ENCODE results near the gene IRF2. TPM values are rescaled to one million over a fixed set of nuclear protein-coding genes. Genes with fewer than 3 reads are reported as not detected.
A peak's percentile ranks its signal among the peaks of the same experiment; 100 is the strongest.

The IRF2 gene
- total and polyA plus RNA-seq, 5 donors: 16.8 to 39.3 (median 28.3) TPM

DNA sequence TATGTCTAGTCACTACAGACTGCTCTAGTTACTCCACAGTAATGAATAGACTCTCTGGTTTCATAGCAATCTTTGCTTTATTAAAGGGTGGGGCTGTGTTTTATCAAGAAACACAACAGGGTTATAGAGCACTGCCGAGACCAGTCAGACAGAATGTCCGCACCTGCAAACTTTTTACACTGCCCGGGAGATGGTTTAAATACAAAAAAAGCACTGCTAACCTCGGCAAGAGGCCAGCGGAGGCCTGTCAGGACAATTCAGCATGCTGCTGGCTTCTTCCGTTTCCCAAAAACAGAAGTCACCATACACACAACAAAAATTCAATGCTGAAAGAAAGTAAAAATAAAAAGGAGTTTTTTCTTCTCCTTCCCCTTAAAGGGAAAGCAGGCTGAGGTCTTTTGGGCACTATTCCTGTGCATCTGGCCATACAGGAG lies 67.4 kb downstream of the IRF2 start:
- peak; percentile 77 to 84 for ATAC-seq
- H3K4me1 ChIP-seq (ENCODE audit: control insufficient read depth, insufficient read depth, low read length): peaks cover 21% of the 10 kb centered on the region
- no peaks in the 10 kb centered on the region for H3K9me3 ChIP-seq (ENCODE audit: control insufficient read depth, low read length)
- H3K27ac ChIP-seq (ENCODE audit: low read length): peak overlapping the region; percentile 65
- intact Hi-C loops (cut with DNase I): no loop called here
- peak in 1 of 3 donors; percentile 82 for DNase-seq
- H3K27me3 ChIP-seq (ENCODE audit: control insufficient read depth, insufficient read depth): no peaks in the 10 kb centered on the region
- WGBS: 36% methylated on average over 6 of the region's 6 CpGs
- no peak overlapping the region for H3K4me3 ChIP-seq (ENCODE audit: low read length)

GRCh38 chr4:184404047-184404446 lies 70.3 kb downstream of the IRF2 start:
- Histone ChIP-seq H3K9me3 (ENCODE audit: control insufficient read depth, low read length) (no peaks in the 10 kb centered on the region), H3K4me1 (ENCODE audit: control insufficient read depth, insufficient read depth, low read length) (peaks cover 21% of the 10 kb centered on the region), H3K4me3 (ENCODE audit: low read length) (no peak overlapping the region), H3K27me3 (ENCODE audit: control insufficient read depth, insufficient read depth) (no peaks in the 10 kb centered on the region), H3K27ac (ENCODE audit: low read length) (no peak overlapping the region)
- ATAC-seq (no peak), DNase-seq (no peak)
- intact Hi-C loops (cut with DNase I): no loop called here

GRCh38 chr4:184403384-184403781 lies 71.0 kb downstream of the IRF2 start:
- intact Hi-C loops (cut with DNase I): no loop called here
- Histone ChIP-seq H3K4me3 (ENCODE audit: low read length) (no peak overlapping the region), H3K4me1 (ENCODE audit: control insufficient read depth, insufficient read depth, low read length) (peaks cover 20% of the 10 kb centered on the region), H3K27ac (ENCODE audit: low read length) (no peak overlapping the region), H3K9me3 (ENCODE audit: control insufficient read depth, low read length) (no peaks in the 10 kb centered on the region), H3K27me3 (ENCODE audit: control insufficient read depth, insufficient read depth) (no peaks in the 10 kb centered on the region)
- 78% methylated on average over 1 of the region's 1 CpG for WGBS
- DNase-seq: no peak
- ATAC-seq: no peak

DNA sequence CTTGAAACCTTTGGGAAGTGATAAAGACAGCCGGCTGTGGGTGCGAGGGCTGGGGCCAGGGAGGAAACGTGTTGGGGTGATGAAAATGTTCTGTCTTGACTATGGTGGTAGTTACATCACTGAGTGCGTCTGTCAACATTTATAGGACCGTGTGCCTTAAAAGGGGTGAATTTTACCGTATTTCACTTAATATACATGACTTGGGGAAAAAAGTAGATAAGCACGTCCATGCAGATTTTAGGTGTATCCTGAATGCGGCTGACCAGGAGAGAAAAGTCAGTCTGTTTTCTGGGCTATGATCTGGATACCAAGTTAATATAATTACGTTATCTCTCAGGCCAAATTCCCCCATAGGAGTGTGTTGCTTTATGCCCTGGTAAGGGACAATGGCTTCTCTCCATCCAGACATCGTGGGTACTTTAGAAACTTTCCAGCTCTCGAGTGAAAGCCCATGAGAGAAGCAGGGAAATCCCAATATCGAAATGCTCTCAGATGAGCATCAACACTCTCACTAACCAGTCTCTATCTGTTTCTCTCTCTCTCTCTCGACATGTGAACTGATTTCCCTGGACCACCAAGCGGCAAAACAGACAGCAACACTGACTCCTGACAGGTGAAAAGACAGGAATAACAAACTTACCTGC lies 71.5 kb downstream of the IRF2 start:
- intact Hi-C loops (cut with DNase I): no loop called here
- Histone ChIP-seq H3K27me3 (ENCODE audit: control insufficient read depth, insufficient read depth) (no peaks in the 10 kb centered on the region), H3K9me3 (ENCODE audit: control insufficient read depth, low read length) (no peaks in the 10 kb centered on the region), H3K4me1 (ENCODE audit: control insufficient read depth, insufficient read depth, low read length) (peaks cover 18% of the 10 kb centered on the region), H3K4me3 (ENCODE audit: low read length) (no peak overlapping the region), H3K27ac (ENCODE audit: low read length) (no peak overlapping the region)
- no peak for DNase-seq
- 77% methylated on average over 14 of the region's 14 CpGs for WGBS
- no peak for ATAC-seq

DNA sequence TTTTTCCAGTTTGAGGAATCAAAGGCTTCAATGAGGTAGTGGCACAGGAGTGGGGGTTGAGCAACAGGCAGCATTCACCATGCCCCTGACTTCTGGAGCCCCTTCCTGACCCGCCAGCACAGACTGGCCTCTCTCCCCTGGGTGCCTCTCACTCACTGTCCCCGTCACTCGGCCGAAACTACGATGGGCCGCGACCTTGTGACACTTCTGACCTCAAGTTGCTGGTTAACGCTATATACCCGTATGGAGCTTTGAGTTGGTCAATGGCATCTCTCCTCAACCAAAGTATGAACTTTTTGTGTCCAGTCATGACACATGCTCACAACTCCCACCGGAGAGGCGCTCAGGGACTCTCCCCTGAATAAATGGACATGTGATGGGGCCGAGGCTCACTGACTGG lies 72.1 kb downstream of the IRF2 start:
- DNase-seq (no peak), ATAC-seq (no peak)
- intact Hi-C loops (cut with DNase I): no loop called here
- Histone ChIP-seq H3K27ac (ENCODE audit: low read length) (no peak overlapping the region), H3K4me3 (ENCODE audit: low read length) (no peak overlapping the region), H3K4me1 (ENCODE audit: control insufficient read depth, insufficient read depth, low read length) (peaks cover 14% of the 10 kb centered on the region), H3K9me3 (ENCODE audit: control insufficient read depth, low read length) (no peaks in the 10 kb centered on the region), H3K27me3 (ENCODE audit: control insufficient read depth, insufficient read depth) (no peaks in the 10 kb centered on the region)
- 86% methylated on average over 12 of the region's 12 CpGs for WGBS

DNA sequence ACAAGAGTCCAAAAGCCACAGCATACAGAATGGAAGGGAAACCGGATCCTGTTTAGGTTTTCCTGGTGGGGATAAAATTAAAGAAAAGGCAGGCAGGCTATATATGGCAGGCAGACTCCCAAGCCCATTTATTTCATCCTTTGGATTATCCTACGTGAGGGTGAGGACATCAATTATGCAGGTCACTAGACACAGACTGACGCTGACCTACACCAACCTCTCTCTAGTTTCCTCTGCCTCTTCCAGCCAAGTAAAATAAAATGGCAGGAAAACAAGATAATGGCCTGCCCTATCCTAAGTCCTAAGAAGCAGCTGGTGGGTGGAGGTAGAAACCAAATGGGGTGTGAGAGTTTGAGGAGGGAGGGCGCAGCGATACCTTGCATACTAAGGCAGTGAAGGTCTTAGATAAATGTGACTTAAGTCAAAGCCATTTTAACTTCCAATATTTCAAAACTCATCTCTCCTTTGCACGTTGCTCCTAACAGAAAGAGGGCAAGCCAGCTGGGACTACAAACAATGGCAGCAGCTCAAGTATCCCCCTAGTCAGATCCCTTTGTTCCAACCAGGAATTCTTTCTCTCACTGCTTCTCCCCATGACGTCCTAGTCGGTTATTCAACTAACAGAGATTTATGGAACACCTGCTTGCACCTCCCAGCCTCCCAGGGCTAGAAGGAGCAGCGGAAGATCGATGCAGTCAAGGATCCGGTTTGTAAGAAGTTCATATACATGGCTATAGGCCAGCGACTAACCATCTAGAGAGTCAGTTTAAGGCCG lies 72.8 kb downstream of the IRF2 start:
- peak; percentile 54 to 87 for ATAC-seq
- H3K4me3 ChIP-seq (ENCODE audit: low read length): no peak overlapping the region
- H3K27me3 ChIP-seq (ENCODE audit: control insufficient read depth, insufficient read depth): no peaks in the 10 kb centered on the region
- DNase-seq: no peak
- 66% methylated on average over 13 of the region's 13 CpGs for WGBS
- intact Hi-C loops (cut with DNase I): no loop called here
- no peak overlapping the region for H3K27ac ChIP-seq (ENCODE audit: low read length)
- H3K9me3 ChIP-seq (ENCODE audit: control insufficient read depth, low read length): no peaks in the 10 kb centered on the region
- H3K4me1 ChIP-seq (ENCODE audit: control insufficient read depth, insufficient read depth, low read length): peaks cover 12% of the 10 kb centered on the region

DNA sequence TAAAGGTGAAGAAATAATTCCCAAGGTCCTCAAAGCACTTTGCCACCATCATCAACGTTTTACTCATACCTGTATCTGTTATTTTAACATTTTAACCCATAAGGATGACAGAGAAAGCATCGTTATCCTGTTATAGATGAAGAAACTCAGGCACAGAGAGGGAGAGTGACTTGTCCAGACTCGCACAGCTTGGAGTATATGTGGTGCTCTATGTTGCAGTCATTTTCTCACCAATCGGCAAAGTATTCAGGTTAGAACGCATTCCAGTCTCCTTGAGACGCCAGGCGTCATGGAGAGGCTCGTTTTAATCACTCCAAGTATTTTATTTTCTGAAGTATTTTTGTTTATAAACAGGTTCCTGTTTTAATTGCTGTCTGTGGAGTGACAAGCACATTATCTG lies 73.5 kb downstream of the IRF2 start:
- ATAC-seq (no peak), DNase-seq (no peak)
- Histone ChIP-seq H3K27me3 (ENCODE audit: control insufficient read depth, insufficient read depth) (no peaks in the 10 kb centered on the region), H3K27ac (ENCODE audit: low read length) (no peak overlapping the region), H3K4me3 (ENCODE audit: low read length) (no peak overlapping the region), H3K4me1 (ENCODE audit: control insufficient read depth, insufficient read depth, low read length) (peaks cover 12% of the 10 kb centered on the region), H3K9me3 (ENCODE audit: control insufficient read depth, low read length) (no peaks in the 10 kb centered on the region)
- WGBS: 83% methylated on average over 8 of the region's 8 CpGs
- intact Hi-C loops (cut with DNase I): no loop called here

DNA sequence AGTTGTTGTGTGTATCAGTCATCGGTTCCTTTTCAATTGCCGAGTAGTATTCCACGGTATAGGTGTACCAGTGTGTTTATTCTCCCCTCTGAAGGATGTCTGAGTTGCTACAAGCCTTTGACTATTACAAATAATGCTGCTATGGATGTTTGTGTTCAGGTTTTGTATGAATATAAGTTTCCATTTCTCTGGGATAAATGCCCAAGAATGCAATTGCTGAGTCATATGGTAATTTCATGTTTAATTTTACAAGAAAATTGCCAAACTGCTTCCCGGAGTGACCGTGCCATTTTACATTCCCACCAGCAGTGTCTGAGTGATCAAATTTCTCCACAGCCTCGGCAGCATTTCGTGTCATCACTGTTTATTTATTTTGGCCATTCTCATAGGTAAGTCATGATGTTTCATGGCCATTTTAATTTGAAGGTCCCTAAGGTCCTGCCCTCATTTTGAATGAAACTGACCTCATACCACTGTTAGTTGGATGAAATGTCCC lies 73.9 kb downstream of the IRF2 start:
- no peaks in the 10 kb centered on the region for H3K9me3 ChIP-seq (ENCODE audit: control insufficient read depth, low read length)
- no peak overlapping the region for H3K27ac ChIP-seq (ENCODE audit: low read length)
- intact Hi-C loops (cut with DNase I): no loop called here
- peaks cover 12% of the 10 kb centered on the region for H3K4me1 ChIP-seq (ENCODE audit: control insufficient read depth, insufficient read depth, low read length)
- H3K4me3 ChIP-seq (ENCODE audit: low read length): no peak overlapping the region
- H3K27me3 ChIP-seq (ENCODE audit: control insufficient read depth, insufficient read depth): no peaks in the 10 kb centered on the region
- 62% methylated on average over 7 of the region's 7 CpGs for WGBS
- DNase-seq (no peak), ATAC-seq (peak; percentile 40 to 47)

- H3K27ac ChIP-seq (ENCODE audit: low read length): peak overlapping the region; percentile 26
- 56% methylated on average over 3 of the region's 3 CpGs for WGBS
Observed at GRCh38 chr4:184399512-184399908, 74.8 kb downstream of the IRF2 start.

DNA sequence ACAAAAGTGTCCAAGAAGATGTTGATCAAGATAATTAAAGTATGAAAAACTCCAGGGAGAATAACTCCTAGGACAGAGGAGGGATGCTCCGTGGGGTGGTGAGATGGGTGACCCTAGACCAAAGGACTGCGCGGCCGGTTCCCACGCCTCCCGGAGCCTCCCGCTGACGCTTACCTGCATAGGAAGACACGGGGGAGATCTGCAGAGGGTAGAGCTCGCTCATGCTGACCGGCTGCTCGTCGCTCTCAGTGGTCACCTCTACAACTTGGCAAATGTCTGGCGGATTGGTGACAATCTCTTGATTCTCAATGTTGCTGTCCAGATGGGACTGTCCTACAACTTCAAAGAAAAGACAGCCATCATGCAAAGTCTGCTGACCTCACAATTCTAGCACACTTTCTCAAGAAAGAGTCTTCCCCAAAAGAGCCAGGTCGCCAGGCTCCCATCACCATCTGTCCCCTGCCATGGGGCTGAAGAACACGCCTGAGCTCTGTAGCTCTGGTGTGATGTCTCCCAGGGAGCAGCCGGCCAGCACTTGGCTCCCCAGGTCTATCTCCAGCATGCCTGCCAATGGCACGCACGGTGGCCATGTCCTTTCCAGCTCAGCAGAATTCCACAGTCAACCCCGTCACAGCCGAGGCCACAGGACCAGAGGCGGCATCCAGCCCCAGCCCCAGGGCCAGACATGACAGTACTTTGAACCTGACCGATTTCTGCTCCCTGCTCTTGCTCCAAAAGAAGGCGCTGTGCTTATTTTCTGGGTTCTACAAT lies 75.4 kb downstream of the IRF2 start:
- H3K4me1 ChIP-seq (ENCODE audit: control insufficient read depth, insufficient read depth, low read length): peaks cover 12% of the 10 kb centered on the region
- H3K27me3 ChIP-seq (ENCODE audit: control insufficient read depth, insufficient read depth): no peaks in the 10 kb centered on the region
- ATAC-seq (peak; percentile 21 to 27), DNase-seq (peak in 1 of 3 donors; percentile 77)
- peak overlapping the region; percentile 26 for H3K27ac ChIP-seq (ENCODE audit: low read length)
- no peaks in the 10 kb centered on the region for H3K9me3 ChIP-seq (ENCODE audit: control insufficient read depth, low read length)
- intact Hi-C loops (cut with DNase I): no loop called here
- no peak overlapping the region for H3K4me3 ChIP-seq (ENCODE audit: low read length)
- 89% methylated on average over 24 of the region's 24 CpGs for WGBS

More at GRCh38 chr4:184399512-184399908, 74.8 kb downstream of the IRF2 start:
- ATAC-seq (peak; percentile 56 to 66), DNase-seq (peak in 1 of 3 donors; percentile 69)
- intact Hi-C loops (cut with DNase I): no loop called here
- H3K27me3 ChIP-seq (ENCODE audit: control insufficient read depth, insufficient read depth): no peaks in the 10 kb centered on the region
- no peak overlapping the region for H3K4me3 ChIP-seq (ENCODE audit: low read length)
- H3K4me1 ChIP-seq (ENCODE audit: control insufficient read depth, insufficient read depth, low read length): peaks cover 12% of the 10 kb centered on the region
- H3K9me3 ChIP-seq (ENCODE audit: control insufficient read depth, low read length): no peaks in the 10 kb centered on the region
